Common myeloid progenitor, CD34-positive (primary cell): Measurements from ENCODE around the gene DOC2A.

Experiments used
- CTCF ChIA-PET: fragments of 350-600 bp; sonication (Branson Sonifier 250); formaldehyde crosslinking; loops from one replicate; lab custom pipeline; 2021; ENCODE audit warnings: antibody characterized with exemption; lab: Charles Lee
- POLR2A ChIA-PET: fragments of 350-600 bp; sonication (Branson Sonifier 250); formaldehyde crosslinking; loops from one replicate; lab custom pipeline; 2021; ENCODE audit warnings: antibody characterized with exemption; lab: Charles Lee
- DNase-seq, 3 donors: peaks; one replicate each; pipeline versions ENCODE4 v3.0.0 to v3.0.0-alpha.2; 2013
- H3K27ac ChIP-seq, 2 experiments: 1 replicate in 1 of 2; 2 replicates in 1 of 2; pipeline ENCODE4 v1.7.0; 2013; ENCODE audit warnings: inconsistent platforms in 2 of 2, low read length in 2 of 2, mild to moderate bottlenecking in 2 of 2, low read depth in 1 of 2, moderate library complexity in 1 of 2; ENCODE audit not compliant: severe bottlenecking in 2 of 2, insufficient read depth in 1 of 2, poor library complexity in 1 of 2
- H3K27me3 ChIP-seq, 5 experiments: replicated peaks in 2 of 5; 1 replicate in 3 of 5; 2 replicates in 2 of 5; pipeline versions ENCODE4 v1.6.1 to v1.7.0; 2013; ENCODE audit warnings: low read length in 4 of 5, mild to moderate bottlenecking in 2 of 5, moderate library complexity in 2 of 5, inconsistent platforms in 1 of 5; ENCODE audit not compliant: insufficient read depth in 5 of 5, control insufficient read depth in 4 of 5
- H3K36me3 ChIP-seq, 4 experiments: 1 replicate in 2 of 4; 2 replicates in 2 of 4; pipeline versions ENCODE4 v1.6.1 to v1.7.0; 2013; ENCODE audit warnings: low read length in 3 of 4, control low read depth in 1 of 4, mild to moderate bottlenecking in 1 of 4; ENCODE audit not compliant: control insufficient read depth in 4 of 4, insufficient read depth in 4 of 4
- H3K4me1 ChIP-seq, 4 experiments: 1 replicate in 3 of 4; 2 replicates in 1 of 4; pipeline versions ENCODE4 v1.6.1 to v1.7.1; 2013; ENCODE audit warnings: low read length in 3 of 4, mild to moderate bottlenecking in 3 of 4, control low read depth in 1 of 4, inconsistent platforms in 1 of 4, moderate library complexity in 1 of 4; ENCODE audit not compliant: control insufficient read depth in 4 of 4, insufficient read depth in 4 of 4; ENCODE audit errors: control extremely low read depth in 1 of 4
- H3K4me3 ChIP-seq, 7 experiments: 1 replicate in 4 of 7; 2 replicates in 3 of 7; pipeline versions ENCODE4 v1.5.1 to v1.7.0; 2013; ENCODE audit warnings: mild to moderate bottlenecking in 7 of 7, low read length in 6 of 7, moderate library complexity in 6 of 7, inconsistent platforms in 2 of 7, low read depth in 2 of 7, control low read depth in 1 of 7; ENCODE audit not compliant: insufficient read depth in 4 of 7, control insufficient read depth in 1 of 7; ENCODE audit errors: extremely low read depth in 1 of 7
- H3K9me3 ChIP-seq, 5 experiments: 1 replicate in 4 of 5; 2 replicates in 1 of 5; pipeline versions ENCODE4 v1.6.1 to v1.7.1; 2013; ENCODE audit warnings: low read length in 4 of 5, mild to moderate bottlenecking in 2 of 5, inconsistent platforms in 1 of 5, low read depth in 1 of 5, moderate library complexity in 1 of 5; ENCODE audit not compliant: control insufficient read depth in 4 of 5, insufficient read depth in 2 of 5; ENCODE audit errors: control extremely low read depth in 1 of 5
- WGBS: methylation state at CpG from one replicate; pipeline ENCODE4 v1.1.5; 2013; ENCODE audit not compliant: insufficient coverage; 5-methylcytosine and 5-hydroxymethylcytosine counted together

Gene DOC2A

GRCh38 chr16:30028438-30029076 is 17.7 kb upstream of the DOC2A start:
- peaks cover 0 to 12% (median 8%) of the 10 kb centered on the region in 4 experiments for H3K4me1 ChIP-seq
- WGBS, result 25% methylated on average over 11 of the region's 18 CpGs
- CTCF ChIA-PET, result interaction anchor here (0.7 to 1.6 kb wide), 5 partner anchors 10 to 27 kb away, joined by 3 to 5 read pairs (median 3); no protein-coding TSS in a partner anchor
- H3K4me3 ChIP-seq, result no peak overlapping the region
- POLR2A ChIA-PET, result no interaction called here
- DNase-seq, result peak in 2 of 3 donors; percentile 60 to 68
- H3K36me3 ChIP-seq, result no peaks in the 10 kb centered on the region
- H3K27me3 ChIP-seq, result peaks cover 0 to 65% (median 25%) of the 10 kb centered on the region in 5 experiments
- H3K27ac ChIP-seq, result no peak overlapping the region
- no peaks in the 10 kb centered on the region for H3K9me3 ChIP-seq

DNA sequence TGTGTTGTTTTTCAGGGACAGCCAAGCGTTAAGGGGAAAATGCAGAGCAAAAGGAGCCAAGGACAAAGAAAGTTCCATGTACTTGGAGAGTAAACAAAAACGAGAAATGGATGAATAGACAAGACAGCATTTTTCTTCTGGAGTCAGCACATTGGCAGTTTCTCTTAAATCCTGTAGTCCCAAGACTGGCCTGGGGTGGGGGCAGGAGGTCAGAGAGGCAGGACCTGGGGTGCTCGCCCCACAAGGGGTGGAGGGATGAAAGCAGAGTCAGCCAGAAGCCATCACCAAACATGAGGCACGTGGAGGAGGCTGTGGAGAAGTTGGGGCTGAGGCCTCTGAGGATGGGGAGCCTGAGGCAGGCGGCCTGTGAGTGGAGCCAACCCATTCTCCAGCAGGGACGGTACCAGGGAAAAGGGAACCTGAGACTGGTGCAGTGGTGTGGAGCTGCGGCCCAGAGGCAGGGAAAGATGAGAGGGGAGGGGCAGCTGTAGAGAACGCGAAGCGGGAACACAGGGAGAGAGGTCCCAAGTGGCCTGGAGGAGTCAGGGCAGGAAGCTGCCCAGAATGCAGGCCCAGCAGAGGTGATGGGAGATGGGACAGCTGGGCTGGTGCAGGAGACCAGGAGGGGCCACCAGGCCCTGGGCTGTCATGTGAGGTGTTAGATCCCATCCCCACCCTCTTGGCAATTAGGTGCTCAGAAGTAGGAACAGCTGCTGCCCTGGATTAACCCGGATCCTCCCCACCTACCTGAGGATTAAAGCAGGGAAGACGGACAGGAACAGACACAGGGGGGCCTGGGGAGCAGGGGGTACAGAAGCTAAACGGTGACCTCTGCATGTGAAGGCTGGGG is 17.0 kb upstream of the DOC2A start:
- no peak for DNase-seq
- CTCF ChIA-PET, result interaction anchor here (0.7 to 1.6 kb wide), 5 partner anchors 9 to 28 kb away, joined by 3 to 5 read pairs (median 3); no protein-coding TSS in a partner anchor
- Histone ChIP-seq H3K4me1 (peaks cover 0 to 12% (median 8%) of the 10 kb centered on the region in 4 experiments), H3K4me3 (no peak overlapping the region), H3K27ac (no peak overlapping the region), H3K36me3 (no peaks in the 10 kb centered on the region), H3K9me3 (no peaks in the 10 kb centered on the region), H3K27me3 (peaks cover 0 to 65% (median 25%) of the 10 kb centered on the region in 5 experiments)
- POLR2A ChIA-PET, result no interaction called here
- WGBS, result 65% methylated on average over 12 of the region's 13 CpGs

DNA sequence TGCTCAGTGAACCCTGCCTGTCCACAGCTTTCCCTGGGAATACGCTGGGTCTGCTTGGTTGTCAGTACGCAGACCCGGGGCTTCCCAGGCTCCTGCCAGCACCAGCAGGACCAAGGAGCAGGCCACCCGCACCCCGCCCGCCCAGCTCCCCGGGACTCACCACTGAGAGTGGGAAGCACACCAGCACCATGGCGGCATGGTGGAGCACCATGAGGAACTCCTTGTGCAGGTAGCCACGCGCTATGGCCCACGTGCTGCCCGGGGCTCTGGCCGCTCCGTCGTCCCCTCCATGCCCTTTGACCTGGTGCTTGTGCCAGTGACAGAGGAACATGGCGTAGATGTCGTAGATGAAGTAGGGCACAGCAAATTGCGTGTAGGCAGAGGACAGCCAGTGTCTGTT is 15.6 kb upstream of the DOC2A start:
- Histone ChIP-seq H3K9me3 (no peaks in the 10 kb centered on the region), H3K4me3 (no peak overlapping the region), H3K4me1 (peaks cover 0 to 13% (median 7%) of the 10 kb centered on the region in 4 experiments), H3K27me3 (peaks cover 0 to 54% (median 25%) of the 10 kb centered on the region in 5 experiments), H3K27ac (no peak overlapping the region), H3K36me3 (no peaks in the 10 kb centered on the region)
- WGBS, result 96% methylated on average over 14 of the region's 18 CpGs
- ChIA-PET CTCF (no interaction called here), POLR2A (no interaction called here)
- DNase-seq, result no peak

- CTCF ChIA-PET, result no interaction called here
- no peak for DNase-seq
- H3K27ac ChIP-seq, result no peak overlapping the region
- H3K27me3 ChIP-seq, result peaks cover 0 to 46% (median 25%) of the 10 kb centered on the region in 5 experiments
- 93% methylated on average over 5 of the region's 7 CpGs for WGBS
- H3K4me3 ChIP-seq, result no peak overlapping the region
- H3K9me3 ChIP-seq, result no peaks in the 10 kb centered on the region
- POLR2A ChIA-PET, result no interaction called here
- H3K4me1 ChIP-seq, result peaks cover 0 to 13% (median 7%) of the 10 kb centered on the region in 4 experiments
- no peaks in the 10 kb centered on the region for H3K36me3 ChIP-seq
These were observed 14.7 kb upstream of the DOC2A start for GRCh38 chr16:30025574-30025973.

DNA sequence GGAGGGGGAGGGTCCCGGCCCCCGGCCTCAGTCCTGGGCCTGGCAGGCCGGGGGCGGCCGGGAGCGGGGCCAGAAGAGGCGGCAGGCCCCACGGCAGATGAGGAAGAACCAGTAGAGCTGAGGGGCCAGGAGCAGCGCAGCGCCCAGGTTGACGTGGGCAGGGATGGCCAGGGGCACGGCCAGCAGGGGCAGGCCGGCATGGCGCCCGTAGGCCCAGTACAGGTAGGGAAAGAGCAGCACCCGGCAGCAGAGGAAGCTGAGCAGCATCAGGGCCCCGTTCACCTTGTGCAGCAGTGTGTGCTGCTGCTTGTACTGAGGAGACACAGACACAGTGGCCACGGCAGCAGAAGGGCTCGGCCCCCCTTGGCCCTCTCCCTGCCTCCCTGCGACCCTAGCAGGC is 14.3 kb upstream of the DOC2A start:
- ChIA-PET POLR2A (no interaction called here), CTCF (no interaction called here)
- WGBS, result 86% methylated on average over 16 of the region's 20 CpGs
- Histone ChIP-seq H3K4me1 (peaks cover 0 to 11% (median 7%) of the 10 kb centered on the region in 4 experiments), H3K27ac (no peak overlapping the region), H3K27me3 (peaks cover 0 to 42% (median 23%) of the 10 kb centered on the region in 5 experiments), H3K9me3 (no peaks in the 10 kb centered on the region), H3K36me3 (no peaks in the 10 kb centered on the region), H3K4me3 (no peak overlapping the region)
- DNase-seq, result no peak

DNA sequence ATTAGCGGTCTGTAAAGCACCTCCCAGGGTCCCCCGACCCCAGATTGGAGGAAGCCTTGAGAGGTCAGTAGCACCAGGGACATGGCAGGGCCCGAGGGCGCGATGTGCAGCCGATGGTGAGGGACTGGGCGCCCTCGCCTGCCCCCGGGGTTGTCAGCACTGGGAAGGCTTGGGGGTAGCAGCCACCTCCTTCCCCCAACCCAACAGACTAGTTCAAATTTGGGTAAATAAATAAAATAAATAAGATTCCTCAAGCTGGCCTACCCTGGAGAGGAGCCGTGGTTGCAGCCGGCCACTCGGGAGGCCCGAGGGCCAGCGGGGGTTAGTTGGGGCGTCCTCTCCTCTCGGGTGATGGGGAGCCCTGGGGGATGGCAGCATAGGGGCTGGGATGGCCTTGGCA is 13.6 kb upstream of the DOC2A start:
- H3K4me1 ChIP-seq, result peaks cover 0 to 11% (median 7%) of the 10 kb centered on the region in 4 experiments
- ChIA-PET CTCF (interaction anchor here (0.8 kb wide), 1 partner anchor 25 kb away, joined by 3 read pairs; no protein-coding TSS in a partner anchor), POLR2A (no interaction called here)
- H3K4me3 ChIP-seq, result no peak overlapping the region
- no peak overlapping the region for H3K27ac ChIP-seq
- peaks cover 0 to 34% (median 18%) of the 10 kb centered on the region in 5 experiments for H3K27me3 ChIP-seq
- DNase-seq, result no peak
- H3K9me3 ChIP-seq, result no peaks in the 10 kb centered on the region
- WGBS, result 79% methylated on average over 10 of the region's 16 CpGs
- no peaks in the 10 kb centered on the region for H3K36me3 ChIP-seq
